GM19099 (cell line): Measurements from ENCODE around the gene CCDC187.

ENCODE experiments used
- POLR2A ChIP-seq: IDR thresholded peaks from 3 replicates; pipeline ENCODE4 v1.6.1; 2011; ENCODE audit warnings: low read depth; ENCODE audit not compliant: insufficient read length; ENCODE audit errors: extremely low read depth

The CCDC187 gene

GRCh38 chr9:136257381-136258298 is 46.3 kb downstream of the CCDC187 start:
- no peak for TF ChIP-seq POLR2A

GRCh38 chr9:136255896-136256890 is 47.7 kb downstream of the CCDC187 start:
- no peak for TF ChIP-seq POLR2A

GRCh38 chr9:136255166-136255538 is 48.7 kb downstream of the CCDC187 start:
- no peak for TF ChIP-seq POLR2A

- no peak for TF ChIP-seq POLR2A
These were observed 49.3 kb downstream of the CCDC187 start for GRCh38 chr9:136254381-136255165.

- no peak for TF ChIP-seq POLR2A
These were observed 50.4 kb downstream of the CCDC187 start for GRCh38 chr9:136253246-136254130.

- no peak for TF ChIP-seq POLR2A
These were observed 51.0 kb downstream of the CCDC187 start for GRCh38 chr9:136252846-136253245.

GRCh38 chr9:136252281-136252680 is 51.6 kb downstream of the CCDC187 start:
- no peak for TF ChIP-seq POLR2A

GRCh38 chr9:136251264-136252115 is 52.4 kb downstream of the CCDC187 start:
- no peak for TF ChIP-seq POLR2A

GRCh38 chr9:136250676-136251075 is 53.2 kb downstream of the CCDC187 start:
- TF ChIP-seq POLR2A: no peak

GRCh38 chr9:136249877-136250559 is 53.9 kb downstream of the CCDC187 start:
- no peak for TF ChIP-seq POLR2A

- no peak for TF ChIP-seq POLR2A
These were observed 54.7 kb downstream of the CCDC187 start for GRCh38 chr9:136248951-136249876.
